Tibial nerve (tissue), 4 donors: ENCODE results near the gene PEDS1.

Experiments
- CTCF ChIP-seq, 5 experiments: fragments of 200-600 bp in 3 of 5; fragments of 450-650 bp in 2 of 5; sonication (generic) in 3 of 5; IDR thresholded peaks; one replicate each; pipeline ENCODE4 v1.5.1; 2016 to 2019; ENCODE audit warnings: antibody characterized with exemption in 5 of 5, mild to moderate bottlenecking in 3 of 5, moderate library complexity in 2 of 5
- EP300 ChIP-seq, 2 donors: sonication (generic); formaldehyde crosslinking; IDR thresholded peaks; one replicate each; pipeline ENCODE4 v1.6.1; 2017; ENCODE audit warnings: antibody characterized with exemption in 2 of 2, mild to moderate bottlenecking in 1 of 2

GRCh38 chr20:50128520-50128905 lies 25.0 kb downstream of the PEDS1 start:
- TF ChIP-seq CTCF (IDR thresholded peaks at IDR 0.05): no peak
- no peak for TF ChIP-seq EP300 (IDR thresholded peaks at IDR 0.05)
